Heart right ventricle (tissue), 16 donors: ENCODE data around the gene CAPN3. TPM values are rescaled to one million over a fixed set of nuclear protein-coding genes. Genes with fewer than 3 reads are reported as not detected.

Source experiments
- ATAC-seq, 8 donors: fragments of 200-7000 bp; cut with Tn5 transposase; one replicate each; pipeline ENCODE4 v1.9.1; 2020; ENCODE audit warnings: mild to moderate bottlenecking in 8 of 8, moderate library complexity in 8 of 8, moderate number of reproducible peaks in 1 of 8
- DNase-seq, 2 donors: peaks; one replicate each; pipeline ENCODE4 v3.0.0-alpha.2; 2020
- H3K27ac ChIP-seq, 10 donors: fragments of 200-600 bp; sonication (generic) in 2 of 10; one replicate each; pipeline versions ENCODE4 v1.5.0 to v1.8.0; 2020 to 2022; ENCODE audit warnings: mild to moderate bottlenecking in 3 of 10
- H3K27me3 ChIP-seq, 7 donors: fragments of 200-600 bp; one replicate each; pipeline ENCODE4 v1.8.0; 2021 to 2022; ENCODE audit warnings: mild to moderate bottlenecking in 2 of 7
- H3K36me3 ChIP-seq, 9 donors: fragments of 200-600 bp; sonication (generic) in 1 of 9; one replicate each; pipeline versions ENCODE4 v1.5.0 to v1.8.0; 2020 to 2022; ENCODE audit warnings: mild to moderate bottlenecking in 2 of 9
- H3K4me1 ChIP-seq, 9 donors: fragments of 200-600 bp; sonication (generic) in 1 of 9; one replicate each; pipeline versions ENCODE4 v1.5.0 to v1.8.0; 2020 to 2022; ENCODE audit warnings: mild to moderate bottlenecking in 4 of 9
- H3K4me3 ChIP-seq, 10 donors: fragments of 200-600 bp; sonication (generic) in 2 of 10; one replicate each; pipeline versions ENCODE4 v1.5.0 to v1.8.0; 2020 to 2022; ENCODE audit warnings: mild to moderate bottlenecking in 7 of 10, moderate library complexity in 2 of 10
- H3K9me3 ChIP-seq, 11 donors: fragments of 200-600 bp in 10 of 11; sonication (generic) in 2 of 11; one replicate each; pipeline versions ENCODE4 v1.5.0 to v1.8.0; 2013 to 2022; ENCODE audit warnings: mild to moderate bottlenecking in 2 of 11, control low read depth in 1 of 11, moderate library complexity in 1 of 11
- WGBS, 2 donors: extraction: QIAGEN DNeasy Blood & Tissue Kit; methylation state at CpG; one replicate each; pipeline ENCODE4 v1.1.7; 2013; ENCODE audit warnings: inconsistent platforms in 1 of 2; 5-methylcytosine and 5-hydroxymethylcytosine counted together
- intact Hi-C, 10 donors: fragments of 100-400 bp; cut with DNase I; formaldehyde crosslinking; loops; one replicate each; pipeline versions ENCODE4 v1.11.1 to v1.14.2; 2022
- polyA plus RNA-seq, 2 donors: library from polyadenylated mRNA; stranded (reverse); fragments of 200-250 nt; gene quantifications; one replicate each; pipeline ENCODE4 v1.2.3, GENCODE V29; 2013
- total RNA-seq, 10 donors: library from RNA; stranded (reverse); fragmentation: NEBNext Ultra II Directional in 3 of 10; extraction: Animal tissue kit (Norgen Biotek cat#: 25700) in 3 of 10; gene quantifications; one replicate each; pipeline versions ENCODE4 v1.2.1 to v1.2.4, GENCODE V29; 2021 to 2023
- TF ChIP-seq, protein P1 (sequence below), 9 donors: fragments of 200-600 bp; sonication (generic) in 2 of 9; IDR thresholded peaks; one replicate each; pipeline versions ENCODE4 v1.5.0 to v1.8.0; 2021 to 2022; ENCODE audit warnings: antibody characterized with exemption in 9 of 9, mild to moderate bottlenecking in 5 of 9, moderate library complexity in 1 of 9
- donor health status: Arrhythmogenic right ventricular cardiomyopathy.
- donor health status: ischemic (EF 13 %, LVEDD 7.1; RV severe dilation, severe dysfunction).
- donor health status: healthy with polysubstance abuse.
- donor health status: DM: no; HTN: yes; CAD: no.
- donor health status: DM: no; HTN: no; CAD: no.
- donor health status: ischemic (EF 25% LVEDD 6.9; RV normal size, moderate dysfunction).
- donor health status: ischemic (EF 25% LVEDD 5.7; RV mildly dilated, moderate dysfunction).
- donor health status: healthy.
- donor health status: DM: yes; HTN: yes; CAD: no.
- donor health status: Ischemic cardiomyopathy.
- donor health status: ischemic (EF 35%, LVEDD 5.7; RV mildly dilated, moderate dysfunction).
- donor health status: nonischemic (EF 11% LVEDD 7.7; RV severe dilation, severe dysfunction).
- donor health status: DM: yes; HTN: yes; CAD: no.
- donor health status: PGD.
- donor health status: ischemic (EF 29% LVEDD 5.4; RV normal size, mild dysfunction).
- donor health status: nonischemic (EF 23%, LVEDD 6.1; RV moderate dilation, normal function).

The CAPN3 gene
- total and polyA plus RNA-seq, 12 donors = 2.6 to 33.9 (median 5.7) TPM

DNA sequence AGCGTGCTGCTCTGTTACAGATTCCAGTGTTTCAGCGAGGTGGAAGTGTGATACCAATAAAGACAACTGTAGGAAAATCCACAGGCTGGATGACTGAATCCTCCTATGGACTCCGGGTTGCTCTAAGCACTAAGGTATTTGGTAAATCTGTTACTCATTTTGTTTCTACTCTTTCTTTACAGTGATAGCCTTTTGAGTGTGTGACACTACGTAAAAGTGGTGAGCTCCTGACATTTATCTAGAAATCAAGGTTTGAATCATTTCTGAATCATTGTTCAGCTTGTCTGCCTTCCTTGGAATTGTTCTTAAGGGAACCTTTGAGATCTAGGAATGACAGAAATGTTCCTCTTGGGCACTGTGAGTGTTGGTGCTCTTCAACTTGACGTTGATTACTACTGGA is 11.2 kb upstream of the CAPN3 start:
- no peaks in the 10 kb centered on the region for H3K9me3 ChIP-seq
- H3K4me3 ChIP-seq = no peak overlapping the region
- intact Hi-C loops = no loop called here
- TF ChIP-seq, protein P1, sequence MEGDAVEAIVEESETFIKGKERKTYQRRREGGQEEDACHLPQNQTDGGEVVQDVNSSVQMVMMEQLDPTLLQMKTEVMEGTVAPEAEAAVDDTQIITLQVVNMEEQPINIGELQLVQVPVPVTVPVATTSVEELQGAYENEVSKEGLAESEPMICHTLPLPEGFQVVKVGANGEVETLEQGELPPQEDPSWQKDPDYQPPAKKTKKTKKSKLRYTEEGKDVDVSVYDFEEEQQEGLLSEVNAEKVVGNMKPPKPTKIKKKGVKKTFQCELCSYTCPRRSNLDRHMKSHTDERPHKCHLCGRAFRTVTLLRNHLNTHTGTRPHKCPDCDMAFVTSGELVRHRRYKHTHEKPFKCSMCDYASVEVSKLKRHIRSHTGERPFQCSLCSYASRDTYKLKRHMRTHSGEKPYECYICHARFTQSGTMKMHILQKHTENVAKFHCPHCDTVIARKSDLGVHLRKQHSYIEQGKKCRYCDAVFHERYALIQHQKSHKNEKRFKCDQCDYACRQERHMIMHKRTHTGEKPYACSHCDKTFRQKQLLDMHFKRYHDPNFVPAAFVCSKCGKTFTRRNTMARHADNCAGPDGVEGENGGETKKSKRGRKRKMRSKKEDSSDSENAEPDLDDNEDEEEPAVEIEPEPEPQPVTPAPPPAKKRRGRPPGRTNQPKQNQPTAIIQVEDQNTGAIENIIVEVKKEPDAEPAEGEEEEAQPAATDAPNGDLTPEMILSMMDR (IDR thresholded peaks at IDR 0.05) = no peak
- H3K27ac ChIP-seq = no peak overlapping the region
- peaks cover 0 to 9% (median 0%) of the 10 kb centered on the region in 9 donors for H3K4me1 ChIP-seq
- H3K36me3 ChIP-seq = peaks cover 0 to 100% (median 43%) of the 10 kb centered on the region in 9 donors
- no peaks in the 10 kb centered on the region for H3K27me3 ChIP-seq
- DNase-seq (no peak), ATAC-seq (no peak)
- 84 to 91% methylated on average over 5 of the region's 5 CpGs for WGBS, 2 donors

DNA sequence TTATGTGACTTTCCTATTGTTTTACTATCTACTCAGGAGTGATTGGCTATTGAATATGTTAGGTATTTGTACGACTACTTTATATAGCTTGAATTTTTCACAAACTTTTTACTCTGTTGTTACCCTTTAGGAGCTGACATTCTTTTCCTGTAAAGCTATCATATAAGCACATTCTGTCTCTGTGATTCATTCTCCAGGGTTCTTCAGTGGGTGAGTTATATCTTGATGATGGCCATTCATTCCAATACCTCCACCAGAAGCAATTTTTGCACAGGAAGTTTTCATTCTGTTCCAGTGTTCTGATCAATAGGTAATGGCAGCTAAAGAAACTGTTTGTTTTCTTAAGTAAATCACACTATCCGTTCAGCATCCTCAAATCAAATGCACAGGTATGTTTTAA is 10.1 kb upstream of the CAPN3 start:
- Histone ChIP-seq H3K27me3 (no peaks in the 10 kb centered on the region), H3K9me3 (no peaks in the 10 kb centered on the region), H3K36me3 (peaks cover 0 to 100% (median 38%) of the 10 kb centered on the region in 9 donors), H3K27ac (no peak overlapping the region), H3K4me1 (peaks cover 0 to 9% (median 0%) of the 10 kb centered on the region in 9 donors), H3K4me3 (no peak overlapping the region)
- WGBS, 2 donors = 90 to 96% methylated on average over 2 of the region's 2 CpGs
- no peak for DNase-seq
- no peak for ATAC-seq
- TF ChIP-seq, protein P1 (IDR thresholded peaks at IDR 0.05) = no peak
- intact Hi-C loops = no loop called here

DNA sequence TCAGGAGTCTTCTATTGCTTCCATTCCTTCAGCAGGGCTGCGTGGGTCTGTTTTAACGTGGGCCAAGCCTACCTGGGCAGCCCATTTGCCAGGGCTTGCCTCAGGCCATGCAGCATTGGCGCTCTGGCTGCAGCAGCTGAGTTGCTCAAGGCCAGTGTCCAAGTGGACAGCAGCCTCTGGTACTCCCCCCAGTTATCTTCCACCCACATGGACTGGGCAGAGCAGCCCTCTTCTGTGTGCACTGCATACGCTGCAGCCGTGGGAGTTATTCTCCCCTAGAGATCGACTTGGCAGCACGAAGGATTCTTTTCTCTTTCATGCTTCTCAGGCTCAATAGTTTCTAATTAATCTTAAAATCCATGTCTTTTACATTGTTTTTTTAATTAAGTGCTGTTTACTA is 6.9 kb upstream of the CAPN3 start:
- H3K4me3 ChIP-seq = no peak overlapping the region
- no peaks in the 10 kb centered on the region for H3K4me1 ChIP-seq
- H3K9me3 ChIP-seq = no peaks in the 10 kb centered on the region
- 83 to 90% methylated on average over 7 of the region's 7 CpGs for WGBS, 2 donors
- no peaks in the 10 kb centered on the region for H3K27me3 ChIP-seq
- intact Hi-C loops = no loop called here
- no peak for ATAC-seq
- H3K27ac ChIP-seq = no peak overlapping the region
- DNase-seq = no peak
- H3K36me3 ChIP-seq = peaks cover 0 to 100% (median 40%) of the 10 kb centered on the region in 9 donors
- TF ChIP-seq, protein P1 (IDR thresholded peaks at IDR 0.05) = no peak

DNA sequence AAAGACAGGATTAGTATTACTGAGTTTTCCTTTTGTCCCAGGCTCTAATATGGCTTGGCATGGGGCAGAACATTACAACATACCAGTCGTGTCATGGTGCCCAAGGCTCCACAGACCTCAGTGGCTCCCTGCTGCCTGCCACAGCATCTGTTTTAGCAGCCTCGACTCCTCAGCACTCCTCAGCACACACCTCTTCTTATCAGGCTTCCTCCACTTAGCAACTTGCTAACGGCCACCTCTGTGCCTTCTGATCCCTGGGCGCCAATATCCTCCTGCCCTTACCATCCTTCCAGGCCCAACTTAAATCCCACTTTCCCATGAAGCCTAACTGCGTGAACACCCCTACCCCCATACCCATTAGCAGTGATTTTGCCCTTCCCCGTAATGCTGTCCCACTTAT is 6.2 kb upstream of the CAPN3 start:
- no peaks in the 10 kb centered on the region for H3K9me3 ChIP-seq
- WGBS, 2 donors = 79 to 88% methylated on average over 6 of the region's 6 CpGs
- no peaks in the 10 kb centered on the region for H3K27me3 ChIP-seq
- TF ChIP-seq, protein P1 (IDR thresholded peaks at IDR 0.05) = no peak
- intact Hi-C loops = no loop called here
- ATAC-seq = no peak
- no peak overlapping the region for H3K4me3 ChIP-seq
- H3K4me1 ChIP-seq = no peaks in the 10 kb centered on the region
- no peak for DNase-seq
- peaks cover 0 to 99% (median 40%) of the 10 kb centered on the region in 9 donors for H3K36me3 ChIP-seq
- H3K27ac ChIP-seq = no peak overlapping the region
